HepG2 (cell line): ENCODE data around the gene COA4. TPM values are rescaled to one million over a fixed set of nuclear protein-coding genes. Genes with fewer than 3 reads are reported as not detected.
A peak's percentile ranks its signal among the peaks of the same experiment; 100 is the strongest.

ENCODE experiments used
- BORCS8-MEF2B ChIP-seq: sonication (generic); formaldehyde crosslinking; IDR thresholded peaks from 2 replicates; pipeline ENCODE4 v1.8.0; 2022; ENCODE audit warnings: mild to moderate bottlenecking, missing genetic modification reagents
- EEA1 ChIP-seq: sonication (generic); formaldehyde crosslinking; IDR thresholded peaks from 2 replicates; pipeline ENCODE4 v1.5.1; 2020; ENCODE audit warnings: mild to moderate bottlenecking, missing genetic modification reagents, borderline replicate concordance
- EP300 ChIP-seq, 3 experiments: sonication (generic) in 1 of 3; formaldehyde crosslinking in 1 of 3; IDR thresholded peaks; 2 replicates each; pipeline versions ENCODE4 v1.5.1 to v1.6.1; 2011 to 2020; ENCODE audit warnings: low read depth in 2 of 3, low read length in 2 of 3, borderline replicate concordance in 1 of 3, improper control_type of control experiment in 1 of 3, mild to moderate bottlenecking in 1 of 3, missing genetic modification reagents in 1 of 3, moderate library complexity in 1 of 3
- FOXK2 ChIP-seq: fragments of 450-650 bp; IDR thresholded peaks from 2 replicates; pipeline ENCODE4 v1.6.1; 2016
- HNRNPL ChIP-seq: fragments of 200-400 bp; formaldehyde crosslinking; IDR thresholded peaks from 2 replicates; pipeline ENCODE4 v1.6.1; 2017; ENCODE audit warnings: mild to moderate bottlenecking, low read depth, low read length
- HOXA3 ChIP-seq: sonication (generic); formaldehyde crosslinking; IDR thresholded peaks from 2 replicates; pipeline ENCODE4 v1.5.0; 2020; ENCODE audit warnings: missing genetic modification reagents
- KDM4B ChIP-seq: sonication (generic); formaldehyde crosslinking; IDR thresholded peaks from 2 replicates; pipeline ENCODE4 v1.4.0; 2020; ENCODE audit warnings: missing genetic modification reagents
- MZF1 ChIP-seq: sonication (generic); formaldehyde crosslinking; IDR thresholded peaks from 2 replicates; pipeline ENCODE4 v1.8.1; 2023; ENCODE audit warnings: mild to moderate bottlenecking, missing genetic modification reagents, borderline replicate concordance
- NFIB ChIP-seq: sonication (generic); formaldehyde crosslinking; IDR thresholded peaks from 2 replicates; pipeline ENCODE4 v1.9.0; 2021; ENCODE audit warnings: missing genetic modification reagents, mild to moderate bottlenecking, borderline replicate concordance
- PHF20 ChIP-seq: sonication (generic); formaldehyde crosslinking; IDR thresholded peaks from 2 replicates; pipeline ENCODE4 v1.5.0; 2020; ENCODE audit warnings: mild to moderate bottlenecking, missing genetic modification reagents
- POLR2AphosphoS5 ChIP-seq: IDR thresholded peaks from 2 replicates; pipeline ENCODE4 v1.6.1; 2012; ENCODE audit warnings: low read depth, low read length
- RBAK ChIP-seq: sonication (generic); formaldehyde crosslinking; IDR thresholded peaks from 2 replicates; pipeline ENCODE4 v1.5.1; 2020; ENCODE audit warnings: mild to moderate bottlenecking, missing genetic modification reagents
- RXRB ChIP-seq: IDR thresholded peaks from 2 replicates; pipeline ENCODE4 v1.6.1; 2016; ENCODE audit warnings: borderline replicate concordance, missing genetic modification reagents, missing compliant biosample characterization
- ZNF33A ChIP-seq: sonication (generic); formaldehyde crosslinking; IDR thresholded peaks from 2 replicates; pipeline ENCODE4 v1.5.1; 2020; ENCODE audit warnings: missing genetic modification reagents, mild to moderate bottlenecking, moderate library complexity, borderline replicate concordance
- ZNF660 ChIP-seq: sonication (generic); formaldehyde crosslinking; IDR thresholded peaks from 2 replicates; pipeline ENCODE4 v1.5.1; 2020; ENCODE audit warnings: mild to moderate bottlenecking, low read depth, missing genetic modification reagents, borderline replicate concordance
- ZNF674 ChIP-seq: sonication (generic); formaldehyde crosslinking; IDR thresholded peaks from 2 replicates; pipeline ENCODE4 v1.5.0; 2020; ENCODE audit warnings: low read depth, mild to moderate bottlenecking, missing genetic modification reagents
- ZNF704 ChIP-seq: sonication (generic); formaldehyde crosslinking; IDR thresholded peaks from 2 replicates; pipeline ENCODE4 v1.8.1; 2023; ENCODE audit warnings: mild to moderate bottlenecking, inconsistent platforms, moderate library complexity, missing genetic modification reagents, borderline replicate concordance
- ZNF746 ChIP-seq: sonication (generic); formaldehyde crosslinking; IDR thresholded peaks from 2 replicates; pipeline ENCODE4 v1.8.0; 2022; ENCODE audit warnings: mild to moderate bottlenecking, missing genetic modification reagents
- ZSCAN25 ChIP-seq: sonication (generic); formaldehyde crosslinking; IDR thresholded peaks from 2 replicates; pipeline ENCODE4 v1.8.0; 2022; ENCODE audit warnings: mild to moderate bottlenecking, missing genetic modification reagents
- polyA plus RNA-seq, 8 experiments: library from polyadenylated mRNA; depleted of rRNA in 3 of 8; stranded (reverse) in 7 of 8; unstranded in 1 of 8; fragments of >200 nt; fragmentation: Illumina TruSeq in 4 of 8; extraction: Trizol in 4 of 8; gene quantifications; 2 replicates each; pipeline versions ENCODE4 v1.2.1 to v1.2.3, GENCODE V29; 2011 to 2016; ENCODE audit warnings: low read depth in 4 of 8, missing spikeins in 1 of 8, mixed read lengths in 1 of 8; ENCODE audit not compliant: insufficient read depth in 1 of 8
- total RNA-seq, 5 experiments: library from RNA; depleted of rRNA; stranded (reverse); fragments of >200 nt; fragmentation: Illumina TruSeq; extraction: Trizol; gene quantifications; 2 replicates each; pipeline ENCODE4 v1.2.3, GENCODE V29; 2016; ENCODE audit warnings: low read depth in 1 of 5
- TF ChIP-seq, protein P1 (sequence below): sonication (generic); formaldehyde crosslinking; IDR thresholded peaks from 2 replicates; pipeline ENCODE4 v1.4.0; 2020; ENCODE audit warnings: missing genetic modification reagents, mild to moderate bottlenecking, borderline replicate concordance
- TF ChIP-seq, protein P2 (sequence below): sonication (generic); formaldehyde crosslinking; IDR thresholded peaks from 2 replicates; pipeline ENCODE4 v1.5.0; 2020; ENCODE audit warnings: mild to moderate bottlenecking, low read depth, missing genetic modification reagents, borderline replicate concordance
- TF ChIP-seq, protein P3 (sequence below): sonication (generic); IDR thresholded peaks from 2 replicates; pipeline ENCODE4 v1.6.1; 2016; ENCODE audit warnings: low read depth, borderline replicate concordance

Gene COA4
- total and polyA plus RNA-seq, 2 of the 13 experiments (the other 11 are each of a cell fraction or from before 2014, with no cell fraction given): 107 to 109 TPM

DNA sequence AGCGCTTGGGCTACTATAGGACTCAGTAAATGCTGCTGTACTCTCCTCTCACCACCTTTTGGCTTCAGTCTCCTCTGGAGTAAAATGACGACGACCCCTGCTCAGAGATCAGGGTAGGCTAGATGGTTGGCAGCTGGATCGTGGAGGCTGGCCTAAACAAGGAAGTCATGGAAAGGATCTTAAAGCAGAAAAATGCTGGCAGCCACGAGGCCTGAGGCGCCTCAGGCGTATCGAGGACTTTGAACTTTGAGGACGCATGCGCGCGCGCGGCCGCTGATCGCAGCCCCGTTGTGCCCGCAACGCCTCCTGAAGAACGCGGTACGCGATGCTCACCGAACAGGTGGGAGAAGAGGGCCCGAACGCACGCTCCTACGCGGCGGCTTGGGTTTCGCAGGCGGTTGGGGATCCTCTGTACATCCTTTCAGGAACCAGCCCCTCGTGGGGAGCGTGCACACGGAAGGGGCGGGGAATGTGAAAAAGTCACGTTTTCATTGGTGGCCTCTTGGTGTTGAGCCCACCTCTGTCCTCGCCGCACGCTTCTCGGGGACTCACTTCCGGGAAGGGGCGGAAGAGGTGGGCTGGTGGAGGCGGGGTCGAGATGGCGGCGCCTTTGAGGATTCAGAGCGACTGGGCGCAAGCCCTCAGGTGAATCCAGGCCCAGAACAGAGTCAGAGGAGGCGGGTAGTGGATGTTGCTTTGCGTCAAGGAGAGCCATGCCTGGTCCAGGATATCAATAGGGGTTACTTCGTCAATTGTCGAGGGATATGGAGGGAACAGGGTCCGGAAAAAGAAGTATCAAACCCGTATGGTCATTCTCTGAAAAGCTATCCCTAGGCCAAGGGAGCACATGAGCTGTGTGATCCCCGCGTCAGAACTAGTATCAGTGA, at the start of gene COA4, which contains the start of gene PAAF1 (continued):
- TF ChIP-seq, protein P1, sequence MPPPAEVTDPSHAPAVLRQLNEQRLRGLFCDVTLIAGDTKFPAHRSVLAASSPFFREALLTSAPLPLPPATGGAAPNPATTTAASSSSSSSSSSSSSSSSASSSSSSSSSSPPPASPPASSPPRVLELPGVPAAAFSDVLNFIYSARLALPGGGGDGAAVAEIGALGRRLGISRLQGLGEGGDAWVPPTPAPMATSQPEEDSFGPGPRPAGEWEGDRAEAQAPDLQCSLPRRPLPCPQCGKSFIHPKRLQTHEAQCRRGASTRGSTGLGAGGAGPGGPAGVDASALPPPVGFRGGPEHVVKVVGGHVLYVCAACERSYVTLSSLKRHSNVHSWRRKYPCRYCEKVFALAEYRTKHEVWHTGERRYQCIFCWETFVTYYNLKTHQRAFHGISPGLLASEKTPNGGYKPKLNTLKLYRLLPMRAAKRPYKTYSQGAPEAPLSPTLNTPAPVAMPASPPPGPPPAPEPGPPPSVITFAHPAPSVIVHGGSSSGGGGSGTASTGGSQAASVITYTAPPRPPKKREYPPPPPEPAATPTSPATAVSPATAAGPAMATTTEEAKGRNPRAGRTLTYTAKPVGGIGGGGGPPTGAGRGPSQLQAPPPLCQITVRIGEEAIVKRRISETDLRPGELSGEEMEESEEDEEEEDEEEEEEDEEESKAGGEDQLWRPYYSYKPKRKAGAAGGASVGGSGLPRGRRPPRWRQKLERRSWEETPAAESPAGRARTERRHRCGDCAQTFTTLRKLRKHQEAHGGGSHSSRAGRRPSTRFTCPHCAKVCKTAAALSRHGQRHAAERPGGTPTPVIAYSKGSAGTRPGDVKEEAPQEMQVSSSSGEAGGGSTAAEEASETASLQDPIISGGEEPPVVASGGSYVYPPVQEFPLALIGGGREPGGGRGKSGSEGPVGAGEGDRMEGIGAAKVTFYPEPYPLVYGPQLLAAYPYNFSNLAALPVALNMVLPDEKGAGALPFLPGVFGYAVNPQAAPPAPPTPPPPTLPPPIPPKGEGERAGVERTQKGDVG (CRISPR knock-in tag): no peak; the same call in 1 of the 2 replicates
- peak; percentile 66; the same call in 1 of the 2 replicates for TF ChIP-seq ZNF674 (CRISPR knock-in tag)
- TF ChIP-seq ZNF746 (CRISPR knock-in tag): peak; percentile 73; the same call in 1 of the 2 replicates
- TF ChIP-seq ZNF33A (CRISPR knock-in tag): no peak
- no peak for TF ChIP-seq RBAK (CRISPR knock-in tag)
- TF ChIP-seq ZSCAN25 (CRISPR knock-in tag): peak; percentile 65; the same call in 1 of the 2 replicates
- peak; percentile 91; the same call in 1 of the 2 replicates for TF ChIP-seq ZNF704 (CRISPR knock-in tag)
- TF ChIP-seq BORCS8-MEF2B (CRISPR knock-in tag): peak; percentile 97
- TF ChIP-seq, protein P2, sequence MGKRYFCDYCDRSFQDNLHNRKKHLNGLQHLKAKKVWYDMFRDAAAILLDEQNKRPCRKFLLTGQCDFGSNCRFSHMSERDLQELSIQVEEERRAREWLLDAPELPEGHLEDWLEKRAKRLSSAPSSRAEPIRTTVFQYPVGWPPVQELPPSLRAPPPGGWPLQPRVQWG (CRISPR knock-in tag): no peak
- TF ChIP-seq MZF1: peak; percentile 75; the same call in 1 of the 2 replicates
- TF ChIP-seq FOXK2: peak; percentile 16; the same call in 1 of the 2 replicates
- peak in 1 of 2 experiments; percentile 5; a peak in 2 of 4 replicates for TF ChIP-seq EP300 (IDR thresholded peaks at IDR 0.05; ENCODE audit: low read depth in 2 of 2, low read length in 2 of 2)
- no peak; the same call in 1 of the 2 replicates for TF ChIP-seq EP300 (CRISPR knock-in tag; IDR thresholded peaks at IDR 0.05; ENCODE audit: borderline replicate concordance)
- peak; percentile 92 for TF ChIP-seq PHF20 (CRISPR knock-in tag)
- no peak; the same call in 1 of the 2 replicates for TF ChIP-seq RXRB (CRISPR knock-in tag)
- TF ChIP-seq KDM4B (CRISPR knock-in tag): no peak
- peak; percentile 79; the same call in 1 of the 2 replicates for TF ChIP-seq HOXA3 (CRISPR knock-in tag)
- TF ChIP-seq, protein P3, sequence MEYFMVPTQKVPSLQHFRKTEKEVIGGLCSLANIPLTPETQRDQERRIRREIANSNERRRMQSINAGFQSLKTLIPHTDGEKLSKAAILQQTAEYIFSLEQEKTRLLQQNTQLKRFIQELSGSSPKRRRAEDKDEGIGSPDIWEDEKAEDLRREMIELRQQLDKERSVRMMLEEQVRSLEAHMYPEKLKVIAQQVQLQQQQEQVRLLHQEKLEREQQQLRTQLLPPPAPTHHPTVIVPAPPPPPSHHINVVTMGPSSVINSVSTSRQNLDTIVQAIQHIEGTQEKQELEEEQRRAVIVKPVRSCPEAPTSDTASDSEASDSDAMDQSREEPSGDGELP: peak; percentile 19; the same call in 1 of the 2 replicates
- TF ChIP-seq HNRNPL: peak; percentile 74; the same call in 1 of the 2 replicates
- no peak; the same call in 1 of the 2 replicates for TF ChIP-seq EEA1
- TF ChIP-seq NFIB: no peak
- TF ChIP-seq ZNF660: no peak
- peak; percentile 94 for TF ChIP-seq POLR2AphosphoS5
